Measurements from ENCODE around the gene CCDC138.

Gene CCDC138

GRCh38 chr2:108912629-108912902 lies 126.0 kb downstream of the CCDC138 start:
- no peak for DNase-seq (ENCODE audit: low read depth)
- no peak overlapping the region for H3K4me3 ChIP-seq (ENCODE audit: control insufficient read depth, low read depth, low read length)
- TF ChIP-seq CTCF (IDR thresholded peaks at IDR 0.05; ENCODE audit: control insufficient read depth, insufficient read depth, low read depth, low read length, missing control alignments) = no peak

- H3K4me3 ChIP-seq (ENCODE audit: control insufficient read depth, low read depth, low read length) = no peak overlapping the region
- no peak for DNase-seq (ENCODE audit: low read depth)
- no peak for TF ChIP-seq CTCF (IDR thresholded peaks at IDR 0.05; ENCODE audit: control insufficient read depth, insufficient read depth, low read depth, low read length, missing control alignments)
These were observed 129.7 kb downstream of the CCDC138 start for GRCh38 chr2:108916122-108916795.

- DNase-seq (ENCODE audit: low read depth) = no peak
- no peak overlapping the region for H3K4me3 ChIP-seq (ENCODE audit: control insufficient read depth, low read depth, low read length)
- TF ChIP-seq CTCF (IDR thresholded peaks at IDR 0.05; ENCODE audit: control insufficient read depth, insufficient read depth, low read depth, low read length, missing control alignments) = no peak
These were observed 130.3 kb downstream of the CCDC138 start for GRCh38 chr2:108916796-108917421.

DNA sequence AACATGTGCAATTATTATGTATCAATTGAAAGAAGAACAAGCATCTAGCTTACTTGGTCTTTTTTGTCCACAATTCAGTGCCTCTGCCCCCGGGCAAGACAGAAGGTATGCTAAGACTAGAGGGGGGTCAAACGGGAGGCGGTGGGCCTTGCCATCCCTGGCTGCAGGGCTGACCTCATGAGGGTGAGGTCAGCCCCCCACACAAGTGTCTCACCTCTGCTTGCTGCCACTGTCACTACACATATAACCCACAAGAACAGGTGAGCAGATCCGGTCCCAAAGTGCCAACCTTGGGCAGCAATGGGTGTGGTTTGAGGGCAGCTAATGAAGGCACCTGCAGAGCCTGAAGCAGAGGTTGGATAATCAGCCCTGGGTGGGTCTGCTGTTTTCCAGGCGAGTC lies 131.0 kb downstream of the CCDC138 start:
- no peak overlapping the region for H3K4me3 ChIP-seq (ENCODE audit: control insufficient read depth, low read depth, low read length)
- DNase-seq (ENCODE audit: low read depth) = no peak
- no peak for TF ChIP-seq CTCF (IDR thresholded peaks at IDR 0.05; ENCODE audit: control insufficient read depth, insufficient read depth, low read depth, low read length, missing control alignments)

DNA sequence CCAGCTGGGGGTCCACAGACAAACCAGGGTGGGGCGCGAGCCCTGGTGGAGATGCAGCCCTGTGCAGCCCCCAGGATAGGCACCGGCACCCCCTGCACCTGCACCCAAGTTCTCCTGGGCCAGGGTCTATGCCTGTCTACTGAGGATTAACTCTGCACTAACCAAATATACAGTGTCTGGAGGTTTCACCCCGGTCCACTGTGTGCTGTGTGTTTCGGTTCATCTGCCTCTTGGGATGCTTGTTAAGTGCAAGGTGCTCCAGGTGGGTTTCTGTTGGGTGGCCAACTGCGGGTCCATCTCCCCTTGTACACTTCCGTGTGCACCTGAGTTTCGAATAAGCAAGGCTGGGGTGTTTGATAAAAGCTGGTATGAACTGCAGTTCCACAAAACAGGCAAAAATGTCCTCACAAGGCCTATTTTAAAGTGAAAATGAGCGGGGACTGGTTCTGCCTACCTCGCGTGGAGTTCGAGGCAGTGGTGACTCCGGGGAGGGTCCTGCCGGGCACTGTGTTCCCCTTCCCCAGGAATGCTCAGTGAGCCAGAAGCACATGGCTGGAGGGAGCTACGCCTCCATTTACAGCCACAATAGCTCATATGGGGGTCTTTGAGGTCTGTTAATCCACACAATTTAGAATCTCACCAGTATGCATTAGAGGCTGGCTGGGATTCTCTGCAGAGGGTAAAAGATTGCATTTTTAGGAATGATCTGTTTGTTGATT lies 131.7 kb downstream of the CCDC138 start:
- TF ChIP-seq CTCF (IDR thresholded peaks at IDR 0.05; ENCODE audit: control insufficient read depth, insufficient read depth, low read depth, low read length, missing control alignments) = no peak
- DNase-seq (ENCODE audit: low read depth) = no peak
- H3K4me3 ChIP-seq (ENCODE audit: control insufficient read depth, low read depth, low read length) = no peak overlapping the region

GRCh38 chr2:108918941-108919341 lies 132.4 kb downstream of the CCDC138 start:
- no peak overlapping the region for H3K4me3 ChIP-seq (ENCODE audit: control insufficient read depth, low read depth, low read length)
- no peak for DNase-seq (ENCODE audit: low read depth)
- no peak for TF ChIP-seq CTCF (IDR thresholded peaks at IDR 0.05; ENCODE audit: control insufficient read depth, insufficient read depth, low read depth, low read length, missing control alignments)
